Hepatocyte (in vitro differentiated cells): Measurements from ENCODE around the gene GRID1.

Source experiments
- EZH2 ChIP-seq: fragments of 200-600 bp; sonication (generic); IDR thresholded peaks from 2 replicates; pipeline ENCODE4 v1.6.1; 2016; ENCODE audit warnings: antibody characterized with exemption, mild to moderate bottlenecking, borderline replicate concordance
- TF ChIP-seq, protein P1 (sequence below): fragments of 200-600 bp; sonication (generic); IDR thresholded peaks from 2 replicates; pipeline ENCODE4 v1.5.1; 2016; ENCODE audit warnings: antibody characterized with exemption, mild to moderate bottlenecking; ENCODE audit not compliant: poor library complexity

DNA sequence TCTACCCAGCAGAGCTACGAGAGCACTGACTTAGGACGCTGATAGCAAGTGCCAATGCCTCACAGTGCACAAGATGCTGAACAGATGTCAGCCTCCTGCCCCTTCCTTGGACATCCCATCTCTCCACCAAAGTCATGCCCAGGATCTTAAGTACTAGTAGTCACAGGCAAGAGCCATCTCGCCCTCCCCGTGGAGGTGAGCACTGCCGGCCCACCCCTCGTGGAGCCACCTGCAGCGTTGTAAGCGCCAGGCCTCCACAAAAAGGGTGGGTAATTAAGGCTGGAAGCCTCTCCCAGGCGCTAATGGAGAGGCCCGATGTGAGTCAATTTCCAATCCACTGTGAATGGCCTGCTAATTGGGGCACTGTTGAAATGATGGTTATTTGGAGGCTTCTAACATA is 156.2 kb downstream of the GRID1 start:
- TF ChIP-seq EZH2, result no peak
- TF ChIP-seq, protein P1, sequence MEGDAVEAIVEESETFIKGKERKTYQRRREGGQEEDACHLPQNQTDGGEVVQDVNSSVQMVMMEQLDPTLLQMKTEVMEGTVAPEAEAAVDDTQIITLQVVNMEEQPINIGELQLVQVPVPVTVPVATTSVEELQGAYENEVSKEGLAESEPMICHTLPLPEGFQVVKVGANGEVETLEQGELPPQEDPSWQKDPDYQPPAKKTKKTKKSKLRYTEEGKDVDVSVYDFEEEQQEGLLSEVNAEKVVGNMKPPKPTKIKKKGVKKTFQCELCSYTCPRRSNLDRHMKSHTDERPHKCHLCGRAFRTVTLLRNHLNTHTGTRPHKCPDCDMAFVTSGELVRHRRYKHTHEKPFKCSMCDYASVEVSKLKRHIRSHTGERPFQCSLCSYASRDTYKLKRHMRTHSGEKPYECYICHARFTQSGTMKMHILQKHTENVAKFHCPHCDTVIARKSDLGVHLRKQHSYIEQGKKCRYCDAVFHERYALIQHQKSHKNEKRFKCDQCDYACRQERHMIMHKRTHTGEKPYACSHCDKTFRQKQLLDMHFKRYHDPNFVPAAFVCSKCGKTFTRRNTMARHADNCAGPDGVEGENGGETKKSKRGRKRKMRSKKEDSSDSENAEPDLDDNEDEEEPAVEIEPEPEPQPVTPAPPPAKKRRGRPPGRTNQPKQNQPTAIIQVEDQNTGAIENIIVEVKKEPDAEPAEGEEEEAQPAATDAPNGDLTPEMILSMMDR, result no peak
